Lung (tissue), 12 donors: ENCODE results near the gene CTDNEP1. TPM values are rescaled to one million over a fixed set of nuclear protein-coding genes. Genes with fewer than 3 reads are reported as not detected.

Experiments
- ATAC-seq: fragments of 200-7000 bp; cut with Tn5 transposase; one replicate; pipeline ENCODE4 v1.9.1; 2020; ENCODE audit warnings: moderate number of reproducible peaks; ENCODE audit not compliant: insufficient read depth, low FRiP score
- DNase-seq, 3 donors: peaks; one replicate each; pipeline ENCODE4 v3.0.0-alpha.2; 2013 to 2017
- H3K27ac ChIP-seq, 2 donors: one replicate each; pipeline ENCODE4 v1.5.1; 2013; ENCODE audit warnings: mild to moderate bottlenecking in 2 of 2, moderate library complexity in 2 of 2, control low read depth in 1 of 2, inconsistent platforms in 1 of 2, low read depth in 1 of 2, low read length in 1 of 2
- H3K27me3 ChIP-seq, 3 donors: one replicate each; pipeline ENCODE4 v1.5.1; 2013; ENCODE audit warnings: low read length in 2 of 3; ENCODE audit not compliant: control insufficient read depth in 3 of 3, insufficient read depth in 3 of 3
- H3K36me3 ChIP-seq, 4 donors: one replicate each; pipeline ENCODE4 v1.5.1; 2013; ENCODE audit warnings: low read length in 4 of 4, mild to moderate bottlenecking in 1 of 4, moderate library complexity in 1 of 4; ENCODE audit not compliant: control insufficient read depth in 4 of 4, insufficient read depth in 4 of 4
- H3K4me1 ChIP-seq, 5 donors: one replicate each; pipeline ENCODE4 v1.5.1; 2013; ENCODE audit warnings: low read length in 5 of 5, mild to moderate bottlenecking in 2 of 5, moderate library complexity in 1 of 5; ENCODE audit not compliant: control insufficient read depth in 5 of 5, insufficient read depth in 5 of 5
- H3K4me3 ChIP-seq: one replicate; pipeline ENCODE4 v1.5.1; 2013; ENCODE audit warnings: mild to moderate bottlenecking, control low read depth, moderate library complexity
- H3K9ac ChIP-seq, 2 donors: one replicate each; pipeline ENCODE4 v1.5.1; 2013; ENCODE audit warnings: low read length in 2 of 2, control low read depth in 1 of 2; ENCODE audit not compliant: insufficient read depth in 1 of 2
- H3K9me3 ChIP-seq, 4 donors: one replicate each; pipeline ENCODE4 v1.5.1; 2013; ENCODE audit warnings: low read length in 3 of 4, mild to moderate bottlenecking in 1 of 4, moderate library complexity in 1 of 4; ENCODE audit not compliant: control insufficient read depth in 4 of 4, insufficient read depth in 3 of 4
- CTCF ChIP-seq: IDR thresholded peaks from 2 replicates; pipeline ENCODE4 v1.5.1; 2012; ENCODE audit warnings: mild to moderate bottlenecking; ENCODE audit errors: control extremely low read depth, extremely low read depth
- WGBS, 2 donors: extraction: QIAGEN DNeasy Blood & Tissue Kit; methylation state at CpG; one replicate each; pipeline ENCODE4 v1.1.7; 2013; 5-methylcytosine and 5-hydroxymethylcytosine counted together
- polyA plus RNA-seq, 2 donors: library from polyadenylated mRNA; stranded (reverse); fragments of 200-250 nt; gene quantifications; one replicate each; pipeline ENCODE4 v1.2.1, GENCODE V29; 2013
- total RNA-seq, 2 donors: library from RNA; depleted of rRNA in 1 of 2; stranded (reverse); fragments of >200 nt in 1 of 2; gene quantifications; one replicate each; pipeline ENCODE4 v1.2.1, GENCODE V29; 2014 to 2021
- donor health status: control.
- donor health status: control.
- donor health status: Bipolar disorder and iron deficiency.
- donor health status: healthy.
- donor health status: DM: yes; HTN: yes; CAD: no.

The CTDNEP1 gene
- total and polyA plus RNA-seq, 4 donors = 72.5 to 126 (median 90.3) TPM

DNA sequence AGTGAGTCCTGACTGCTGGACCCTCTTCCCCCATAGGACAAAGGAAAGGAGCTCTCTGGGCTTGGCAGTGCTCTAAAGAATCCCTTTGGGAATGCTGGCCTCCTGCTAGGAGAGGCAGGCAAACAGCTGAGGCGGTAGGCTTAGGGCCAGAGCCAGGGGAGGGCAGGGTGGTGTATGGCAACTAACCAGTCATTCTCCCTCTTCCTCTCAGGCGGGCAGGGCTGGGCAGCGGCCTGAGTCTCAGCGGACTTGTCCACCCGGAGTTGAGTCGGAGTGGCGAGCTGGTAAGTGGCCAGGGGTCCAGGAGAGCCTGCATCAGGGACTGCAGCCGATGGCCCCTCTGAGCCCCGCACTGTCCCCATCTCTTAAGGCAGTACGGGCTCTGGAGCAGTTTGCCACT lies 27.4 kb downstream of the CTDNEP1 start:
- WGBS, 2 donors = 87 to 98% methylated on average over 10 of the region's 10 CpGs
- Histone ChIP-seq H3K4me1 (peaks cover 0 to 16% (median 9%) of the 10 kb centered on the region in 5 donors), H3K9ac (no peak overlapping the region), H3K4me3 (no peak overlapping the region), H3K9me3 (no peaks in the 10 kb centered on the region), H3K27me3 (no peaks in the 10 kb centered on the region), H3K36me3 (peaks cover 5 to 68% (median 37%) of the 10 kb centered on the region in 4 donors), H3K27ac (no peak overlapping the region)
- no peak for DNase-seq
- TF ChIP-seq CTCF = no peak
- ATAC-seq = no peak

DNA sequence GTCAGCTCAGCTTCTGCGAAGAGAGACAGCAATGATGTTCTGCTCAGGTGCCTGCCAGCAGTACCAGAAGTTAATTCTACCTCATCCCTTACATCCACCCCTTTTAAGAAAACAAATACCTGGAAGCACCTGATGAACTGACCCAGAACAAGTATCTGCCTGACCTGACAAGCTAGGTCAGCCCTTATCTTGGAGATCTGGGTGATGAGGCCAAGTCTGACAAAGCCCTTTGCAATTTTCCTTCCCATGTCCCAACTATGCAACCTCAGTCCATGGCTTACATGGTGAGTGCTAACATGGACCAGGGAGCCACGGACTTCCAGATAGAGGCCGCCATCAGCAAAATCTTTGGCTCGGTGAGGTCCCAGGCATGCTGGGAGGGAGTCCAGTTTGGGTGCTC lies 28.2 kb downstream of the CTDNEP1 start:
- Histone ChIP-seq H3K9ac (no peak overlapping the region), H3K27me3 (no peaks in the 10 kb centered on the region), H3K27ac (no peak overlapping the region), H3K4me3 (no peak overlapping the region), H3K4me1 (peaks cover 0 to 23% (median 11%) of the 10 kb centered on the region in 5 donors), H3K9me3 (no peaks in the 10 kb centered on the region), H3K36me3 (peaks cover 5 to 62% (median 32%) of the 10 kb centered on the region in 4 donors)
- DNase-seq (no peak), ATAC-seq (no peak)
- WGBS, 2 donors = 91 to 94% methylated on average over 4 of the region's 4 CpGs
- no peak for TF ChIP-seq CTCF

DNA sequence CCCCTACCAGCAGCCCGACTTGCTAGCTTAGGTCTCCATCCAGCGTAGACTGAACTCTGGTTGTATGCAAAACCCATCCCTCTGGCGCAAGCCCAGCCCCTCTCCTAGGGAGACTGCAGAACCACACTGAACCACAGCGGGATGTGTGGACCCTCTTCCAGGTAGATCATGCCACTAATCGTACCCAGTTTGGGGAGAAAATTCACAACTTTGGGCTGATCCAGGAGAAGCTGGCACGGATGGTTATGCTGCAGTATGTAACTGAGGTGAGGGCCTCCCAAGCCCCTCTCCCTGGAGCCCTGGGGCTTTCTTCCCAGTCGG lies 28.6 kb downstream of the CTDNEP1 start:
- Histone ChIP-seq H3K4me3 (no peak overlapping the region), H3K27ac (no peak overlapping the region), H3K36me3 (peaks cover 5 to 61% (median 28%) of the 10 kb centered on the region in 4 donors), H3K4me1 (peaks cover 4 to 28% (median 14%) of the 10 kb centered on the region in 5 donors), H3K9me3 (no peaks in the 10 kb centered on the region), H3K27me3 (no peaks in the 10 kb centered on the region), H3K9ac (no peak overlapping the region)
- WGBS, 2 donors = 84 to 89% methylated on average over 7 of the region's 7 CpGs
- ATAC-seq (no peak), DNase-seq (no peak)
- TF ChIP-seq CTCF = no peak
